GM18873 (cell line): Measurements from ENCODE around the gene VWA2.

Experiments used
- ATAC-seq: cut with Tn5 transposase; IDR thresholded peaks from one replicate; pipeline ENCODE4 v1.9.1; 2021; ENCODE audit warnings: mild to moderate bottlenecking, moderate library complexity, moderate number of reproducible peaks; ENCODE audit not compliant: unreplicated experiment, low FRiP score

VWA2 gene

DNA sequence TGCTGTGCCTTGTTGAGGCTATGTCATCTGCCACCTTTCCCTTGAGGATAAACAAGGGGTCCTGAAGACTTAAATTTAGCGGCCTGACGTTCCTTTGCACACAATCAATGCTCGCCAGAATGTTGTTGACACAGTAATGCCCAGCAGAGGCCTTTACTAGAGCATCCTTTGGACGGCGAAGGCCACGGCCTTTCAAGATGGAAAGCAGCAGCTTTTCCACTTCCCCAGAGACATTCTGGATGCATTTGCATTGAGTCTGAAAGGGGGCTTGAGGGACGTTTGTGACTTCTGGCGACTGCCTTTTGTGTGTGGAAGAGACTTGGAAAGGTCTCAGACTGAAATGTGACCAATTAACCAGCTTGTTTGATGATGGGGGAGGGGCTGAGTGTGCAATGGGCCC lies 52.5 kb downstream of the VWA2 start:
- no peak for ATAC-seq

- ATAC-seq = no peak
These were observed 54.0 kb downstream of the VWA2 start for GRCh38 chr10:114293075-114293474.

DNA sequence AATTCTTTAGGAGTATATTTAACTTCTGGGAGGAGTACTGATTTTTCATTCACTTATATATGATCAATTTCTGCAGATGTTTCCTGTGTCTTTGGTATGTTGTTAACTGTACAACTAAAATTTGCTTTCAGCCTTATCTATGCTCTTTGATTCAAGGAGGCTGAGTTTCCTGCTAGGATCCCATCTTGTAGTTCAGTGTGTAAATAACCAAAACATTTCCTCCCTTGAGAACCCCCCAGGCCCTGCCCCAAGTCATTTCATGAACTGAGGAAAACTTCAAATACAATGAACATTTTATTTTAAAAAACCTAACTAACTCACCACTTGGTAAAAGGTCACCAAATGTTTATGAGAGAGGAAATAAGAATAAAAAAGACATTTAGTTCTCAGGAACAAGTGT lies 55.5 kb downstream of the VWA2 start:
- ATAC-seq = no peak

- no peak for ATAC-seq
These were observed 56.3 kb downstream of the VWA2 start for GRCh38 chr10:114295393-114295792.

DNA sequence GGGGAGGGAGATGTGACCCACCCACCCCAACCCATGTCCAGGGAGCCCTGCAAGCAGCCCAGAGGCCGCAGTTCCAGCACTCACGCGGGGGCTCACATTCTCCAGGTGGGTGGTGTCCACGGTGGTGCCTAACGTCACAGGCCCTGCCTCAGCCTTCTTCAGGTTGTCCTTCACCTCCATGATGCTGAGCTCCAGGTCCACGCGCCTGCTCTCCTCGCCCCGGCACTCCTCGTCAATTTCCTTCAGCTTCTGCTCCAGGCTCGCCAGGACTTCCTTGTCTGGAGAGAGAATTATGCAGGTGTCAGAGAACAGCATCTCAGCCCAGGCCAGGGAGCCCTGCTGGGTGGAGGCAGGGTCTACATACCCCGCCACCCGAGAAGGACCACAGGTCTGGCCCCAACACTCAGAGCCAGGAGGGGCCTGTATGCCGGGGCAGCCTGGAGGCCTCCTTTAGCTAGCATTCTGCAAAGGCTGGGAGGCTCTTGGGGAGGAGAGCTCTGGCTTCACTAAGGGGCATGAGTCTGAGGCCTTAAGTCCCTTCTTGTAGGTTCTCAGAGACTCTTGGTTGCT lies 58.2 kb downstream of the VWA2 start:
- no peak for ATAC-seq

- ATAC-seq = no peak
These were observed 61.1 kb downstream of the VWA2 start for GRCh38 chr10:114300036-114300645.

- ATAC-seq = no peak
These were observed 62.1 kb downstream of the VWA2 start for GRCh38 chr10:114301177-114301576.

DNA sequence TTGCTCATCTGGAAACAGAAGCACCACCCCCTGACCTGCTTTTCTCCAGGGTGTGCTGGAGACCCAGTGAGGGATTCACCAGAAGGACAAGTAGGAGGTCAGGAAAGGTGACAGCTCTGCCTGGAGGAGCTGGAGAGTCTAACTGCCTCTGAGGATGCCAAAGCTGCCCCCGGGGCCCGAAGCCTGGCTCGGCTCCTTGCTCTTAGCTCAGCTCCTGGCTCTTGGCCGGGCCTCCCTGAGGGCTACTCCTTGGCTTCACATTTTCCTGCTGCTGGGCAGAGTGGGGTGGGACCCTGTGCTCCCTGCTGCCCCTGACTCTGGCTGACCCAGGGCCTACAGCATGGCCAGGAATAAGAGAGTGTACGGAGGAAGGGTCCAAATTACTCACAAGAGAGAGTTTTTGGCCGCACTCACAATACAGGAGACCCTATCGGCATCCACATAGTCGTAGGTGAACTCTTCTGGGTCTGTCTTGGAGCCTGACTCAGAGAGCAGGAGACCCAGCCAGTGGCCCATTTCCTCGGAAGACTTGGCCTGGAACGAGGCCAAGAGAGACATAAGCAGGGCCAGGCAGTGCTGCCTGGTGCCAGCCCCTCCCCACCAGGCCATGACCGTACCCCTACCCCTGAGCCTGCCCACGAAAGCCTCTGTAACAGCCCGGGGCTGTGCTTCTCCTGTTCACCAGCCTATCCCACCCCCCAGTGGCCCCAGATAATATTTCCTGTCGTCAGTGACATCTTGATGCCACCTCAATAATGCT lies 63.1 kb downstream of the VWA2 start:
- no peak for ATAC-seq

DNA sequence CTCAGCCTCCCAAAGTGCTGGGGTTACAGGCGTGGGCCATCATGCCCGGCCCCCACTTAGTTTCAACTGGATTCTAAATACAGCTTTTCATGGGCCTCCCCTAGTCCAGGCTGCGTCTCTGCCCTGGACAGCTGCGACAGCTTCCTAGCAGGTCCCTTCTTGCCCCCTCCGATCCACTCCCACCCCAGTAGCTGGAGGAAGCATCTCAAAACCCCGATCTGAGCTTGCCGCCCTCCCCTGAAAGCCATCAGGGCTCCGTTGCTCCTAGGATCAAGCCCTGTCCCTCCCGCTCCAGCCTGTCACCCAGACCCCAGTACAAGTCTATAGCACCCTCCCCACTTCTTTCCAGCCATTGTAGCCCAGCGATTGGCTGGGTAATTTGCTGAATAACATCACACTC lies 64.5 kb downstream of the VWA2 start:
- no peak for ATAC-seq

DNA sequence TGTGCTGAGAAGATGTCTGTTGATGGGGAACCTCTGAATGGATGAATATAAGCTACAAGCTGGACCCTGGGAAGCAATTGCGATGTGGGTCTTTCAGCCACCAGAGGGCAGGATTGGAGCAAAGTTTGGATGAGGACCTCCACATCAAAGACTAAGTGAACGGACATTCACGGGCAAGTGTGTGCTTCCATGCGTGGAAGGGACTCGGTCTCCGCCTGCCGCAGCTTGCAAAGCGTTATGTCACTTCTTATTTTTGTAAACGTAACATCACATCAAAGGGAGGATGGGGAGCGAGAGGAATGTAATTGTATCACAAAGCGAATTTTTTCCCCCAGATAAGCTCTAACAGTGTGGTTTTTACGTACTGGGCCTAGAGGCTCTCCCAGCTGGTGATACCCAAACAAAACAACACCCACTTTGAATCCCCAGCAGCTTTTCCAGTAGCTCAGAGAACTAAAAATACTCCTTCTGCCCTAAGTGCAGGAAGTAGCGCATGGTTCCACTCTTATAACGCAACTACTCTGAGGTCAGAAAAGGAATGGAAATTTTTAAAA lies 65.0 kb downstream of the VWA2 start:
- ATAC-seq = peak; percentile 80

GRCh38 chr10:114304571-114305421 lies 65.7 kb downstream of the VWA2 start:
- no peak for ATAC-seq

- no peak for ATAC-seq
These were observed 66.5 kb downstream of the VWA2 start for GRCh38 chr10:114305521-114305925.

- no peak for ATAC-seq
These were observed 67.3 kb downstream of the VWA2 start for GRCh38 chr10:114306116-114306973.

GRCh38 chr10:114307731-114308130 lies 68.7 kb downstream of the VWA2 start:
- no peak for ATAC-seq

DNA sequence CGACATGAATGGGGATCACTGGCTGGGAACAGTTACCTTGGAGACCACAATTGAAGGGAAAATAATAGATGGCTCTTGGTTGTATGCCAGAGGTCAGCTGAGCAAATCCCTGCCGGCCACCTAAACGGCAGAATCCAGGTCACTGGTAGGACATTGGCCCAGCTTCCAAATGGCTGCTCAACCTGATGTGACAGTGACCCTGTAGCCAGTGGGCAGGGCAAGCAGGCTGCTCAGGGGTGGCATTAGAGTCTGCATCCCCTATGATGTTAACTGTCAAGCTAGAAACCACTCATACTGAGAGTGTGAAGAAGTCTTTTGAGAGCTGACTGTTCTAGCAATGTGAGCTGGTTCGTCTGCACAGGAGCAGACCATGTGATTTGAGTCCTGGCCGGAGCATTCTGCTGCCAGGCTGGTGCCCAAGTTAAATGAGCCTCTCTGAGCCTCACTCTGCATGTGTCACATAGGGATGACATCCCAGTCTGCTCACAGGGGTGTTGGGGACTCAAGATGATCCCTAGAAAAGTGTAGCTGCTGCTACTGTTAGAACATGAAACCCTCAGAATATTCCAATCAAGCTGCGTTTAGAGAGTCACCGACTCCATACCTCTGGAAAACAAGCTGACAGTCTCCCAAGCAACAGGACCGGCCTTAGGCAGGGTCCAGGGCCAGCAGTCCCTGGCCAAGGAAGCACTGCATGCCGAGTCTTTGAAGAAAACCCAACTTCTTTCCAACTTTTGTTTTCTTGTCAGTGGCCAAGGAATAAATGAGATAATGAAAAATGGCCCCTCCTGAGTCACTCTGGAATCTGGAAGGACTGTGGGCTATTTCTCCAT lies 69.7 kb downstream of the VWA2 start:
- no peak for ATAC-seq

GRCh38 chr10:114309364-114309651 lies 70.3 kb downstream of the VWA2 start:
- ATAC-seq = no peak

- no peak for ATAC-seq
These were observed 71.3 kb downstream of the VWA2 start for GRCh38 chr10:114310346-114310745.

GRCh38 chr10:114311023-114311422 lies 72.0 kb downstream of the VWA2 start:
- ATAC-seq = no peak
